Measurements from ENCODE around the gene CCDC102A.

CCDC102A gene

GRCh38 chr16:57536306-57537193 lies at the start of gene CCDC102A:
TSS of gene CCDC102A (minus strand) at chr16:57536571. CDS start at chr16:57529177, 7,394 bp downstream.
- Histone ChIP-seq H3K27me3 (ENCODE audit: insufficient read depth, insufficient read length) (no peaks in the 10 kb centered on the region), H3K9ac (ENCODE audit: insufficient read length, low read depth) (peak within 1 kb of the TSS; percentile 87), H3K4me1 (ENCODE audit: insufficient read depth, insufficient read length) (peaks cover 45% of the 10 kb centered on the region), H3K4me3 (ENCODE audit: insufficient read length, low read depth) (peak within 1 kb of the TSS; percentile 60), H3K9me3 (ENCODE audit: insufficient read depth, low read length) (no peaks in the 10 kb centered on the region), H3K36me3 (ENCODE audit: insufficient read depth, insufficient read length, low read length) (peaks cover 16% of the 10 kb centered on the region)
- no peak for DNase-seq (ENCODE audit: low read depth, low spot score)
- TF ChIP-seq SUZ12 (IDR thresholded peaks at IDR 0.05; ENCODE audit: extremely low read depth, insufficient read depth, insufficient read length) (no peak), ZNF274 (IDR thresholded peaks at IDR 0.05; ENCODE audit: low read depth, low read length) (no peak), YY1 (IDR thresholded peaks at IDR 0.05; ENCODE audit: insufficient read depth, insufficient read length) (no peak)

DNA sequence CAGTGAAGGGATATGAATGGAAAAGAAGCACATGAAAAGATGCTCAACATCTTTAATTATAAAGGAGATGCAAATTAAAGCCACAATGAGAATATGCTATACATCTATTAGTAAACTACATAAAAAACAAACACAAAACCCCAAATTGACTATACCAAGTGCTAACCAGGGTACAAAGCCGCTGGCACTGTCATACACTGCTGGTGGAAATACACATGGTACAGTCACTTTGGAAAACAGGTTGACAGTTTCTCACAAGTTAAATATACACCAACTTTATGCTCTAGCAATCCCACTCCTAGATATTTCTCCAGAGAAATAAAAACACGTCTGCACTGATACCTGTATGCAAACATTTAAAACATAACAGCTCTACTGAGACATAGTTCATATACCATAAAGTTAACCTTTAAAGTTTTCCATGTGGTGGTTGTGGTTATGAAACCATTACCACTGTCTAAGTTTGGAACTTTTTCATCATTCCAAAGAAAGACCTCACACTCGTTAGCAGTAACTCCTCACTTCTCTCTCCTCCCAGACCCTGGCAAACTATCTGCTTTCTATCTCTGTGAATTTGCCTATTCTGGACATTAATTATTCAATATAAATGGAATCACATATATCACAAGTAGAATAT lies 48.8 kb upstream of the CCDC102A start:
- no peaks in the 10 kb centered on the region for H3K4me1 ChIP-seq (ENCODE audit: insufficient read depth, insufficient read length)
- no peaks in the 10 kb centered on the region for H3K27me3 ChIP-seq (ENCODE audit: insufficient read depth, insufficient read length)
- H3K4me3 ChIP-seq (ENCODE audit: insufficient read length, low read depth): no peak overlapping the region
- no peaks in the 10 kb centered on the region for H3K9me3 ChIP-seq (ENCODE audit: insufficient read depth, low read length)
- no peak for DNase-seq (ENCODE audit: low read depth, low spot score)
- TF ChIP-seq ZNF274 (IDR thresholded peaks at IDR 0.05; ENCODE audit: low read depth, low read length): no peak
- no peak for TF ChIP-seq YY1 (IDR thresholded peaks at IDR 0.05; ENCODE audit: insufficient read depth, insufficient read length)
- TF ChIP-seq SUZ12 (IDR thresholded peaks at IDR 0.05; ENCODE audit: extremely low read depth, insufficient read depth, insufficient read length): no peak
- no peaks in the 10 kb centered on the region for H3K36me3 ChIP-seq (ENCODE audit: insufficient read depth, insufficient read length, low read length)
- H3K9ac ChIP-seq (ENCODE audit: insufficient read length, low read depth): no peak overlapping the region

- TF ChIP-seq ZNF274 (IDR thresholded peaks at IDR 0.05; ENCODE audit: low read depth, low read length) (no peak), YY1 (IDR thresholded peaks at IDR 0.05; ENCODE audit: insufficient read depth, insufficient read length) (no peak), SUZ12 (IDR thresholded peaks at IDR 0.05; ENCODE audit: extremely low read depth, insufficient read depth, insufficient read length) (no peak)
- Histone ChIP-seq H3K9ac (ENCODE audit: insufficient read length, low read depth) (no peak overlapping the region), H3K4me1 (ENCODE audit: insufficient read depth, insufficient read length) (peaks cover 8% of the 10 kb centered on the region), H3K36me3 (ENCODE audit: insufficient read depth, insufficient read length, low read length) (no peaks in the 10 kb centered on the region), H3K4me3 (ENCODE audit: insufficient read length, low read depth) (no peak overlapping the region), H3K9me3 (ENCODE audit: insufficient read depth, low read length) (no peaks in the 10 kb centered on the region), H3K27me3 (ENCODE audit: insufficient read depth, insufficient read length) (no peaks in the 10 kb centered on the region)
- no peak for DNase-seq (ENCODE audit: low read depth, low spot score)
Measured at GRCh38 chr16:57579361-57579665, 42.9 kb upstream of the CCDC102A start.

GRCh38 chr16:57578521-57579360 lies 42.4 kb upstream of the CCDC102A start:
- Histone ChIP-seq H3K4me1 (ENCODE audit: insufficient read depth, insufficient read length) (peaks cover 8% of the 10 kb centered on the region), H3K9ac (ENCODE audit: insufficient read length, low read depth) (no peak overlapping the region), H3K9me3 (ENCODE audit: insufficient read depth, low read length) (no peaks in the 10 kb centered on the region), H3K36me3 (ENCODE audit: insufficient read depth, insufficient read length, low read length) (no peaks in the 10 kb centered on the region), H3K27me3 (ENCODE audit: insufficient read depth, insufficient read length) (no peaks in the 10 kb centered on the region), H3K4me3 (ENCODE audit: insufficient read length, low read depth) (no peak overlapping the region)
- TF ChIP-seq ZNF274 (IDR thresholded peaks at IDR 0.05; ENCODE audit: low read depth, low read length) (no peak), YY1 (IDR thresholded peaks at IDR 0.05; ENCODE audit: insufficient read depth, insufficient read length) (no peak), SUZ12 (IDR thresholded peaks at IDR 0.05; ENCODE audit: extremely low read depth, insufficient read depth, insufficient read length) (no peak)
- DNase-seq (ENCODE audit: low read depth, low spot score): no peak

DNA sequence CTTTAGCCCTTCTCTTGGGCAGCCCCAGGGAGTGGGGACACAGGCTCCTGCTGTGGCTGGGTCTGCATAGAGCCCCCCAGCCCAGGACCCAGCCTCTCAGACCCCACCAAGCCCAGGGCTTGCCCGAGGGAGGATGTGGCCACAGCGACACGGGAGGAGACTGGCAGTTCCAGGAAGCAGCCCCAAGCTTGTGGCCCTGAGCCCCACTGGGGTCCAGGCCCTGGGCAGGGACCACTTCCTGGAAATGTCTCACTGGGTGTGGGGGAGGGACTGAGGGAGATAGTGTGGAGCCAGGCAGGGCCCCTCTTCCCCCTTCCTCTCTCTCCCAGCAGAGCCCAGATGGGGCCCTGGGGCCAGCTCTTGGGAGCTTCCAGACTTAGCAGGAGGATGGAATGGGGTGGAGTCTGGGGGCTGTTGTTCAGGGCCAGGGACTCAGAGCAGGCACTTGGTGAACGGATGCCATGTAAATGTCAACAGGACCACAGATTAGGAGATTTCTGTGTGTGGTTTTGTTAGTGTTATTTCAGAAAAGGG lies 41.4 kb upstream of the CCDC102A start:
- TF ChIP-seq SUZ12 (IDR thresholded peaks at IDR 0.05; ENCODE audit: extremely low read depth, insufficient read depth, insufficient read length): no peak
- no peak for DNase-seq (ENCODE audit: low read depth, low spot score)
- no peak overlapping the region for H3K4me3 ChIP-seq (ENCODE audit: insufficient read length, low read depth)
- H3K27me3 ChIP-seq (ENCODE audit: insufficient read depth, insufficient read length): no peaks in the 10 kb centered on the region
- H3K4me1 ChIP-seq (ENCODE audit: insufficient read depth, insufficient read length): peaks cover 8% of the 10 kb centered on the region
- H3K36me3 ChIP-seq (ENCODE audit: insufficient read depth, insufficient read length, low read length): no peaks in the 10 kb centered on the region
- no peaks in the 10 kb centered on the region for H3K9me3 ChIP-seq (ENCODE audit: insufficient read depth, low read length)
- peak overlapping the region; percentile 53 for H3K9ac ChIP-seq (ENCODE audit: insufficient read length, low read depth)

DNA sequence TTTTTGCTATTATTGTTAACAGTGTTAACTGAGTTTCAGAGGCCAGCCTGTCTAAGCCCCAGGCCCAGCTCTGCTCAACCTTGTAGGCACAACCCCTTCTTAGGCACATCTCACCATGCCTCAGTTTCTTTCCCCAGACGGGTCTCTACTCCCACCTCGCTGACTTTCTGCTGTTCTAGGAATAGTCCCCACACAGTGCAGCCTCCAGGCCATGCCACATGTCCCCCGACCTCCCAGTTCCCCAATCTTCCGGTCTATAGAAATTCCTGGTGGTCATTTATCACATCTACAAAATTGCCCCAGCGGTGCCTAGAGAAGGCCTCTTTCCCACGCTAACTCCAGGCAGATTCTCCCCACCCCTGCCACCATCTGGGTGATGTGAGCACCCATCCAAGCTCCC lies 40.8 kb upstream of the CCDC102A start:
- H3K27me3 ChIP-seq (ENCODE audit: insufficient read depth, insufficient read length): no peaks in the 10 kb centered on the region
- H3K4me3 ChIP-seq (ENCODE audit: insufficient read length, low read depth): no peak overlapping the region
- no peaks in the 10 kb centered on the region for H3K9me3 ChIP-seq (ENCODE audit: insufficient read depth, low read length)
- no peaks in the 10 kb centered on the region for H3K36me3 ChIP-seq (ENCODE audit: insufficient read depth, insufficient read length, low read length)
- peaks cover 8% of the 10 kb centered on the region for H3K4me1 ChIP-seq (ENCODE audit: insufficient read depth, insufficient read length)
- DNase-seq (ENCODE audit: low read depth, low spot score): no peak
- peak overlapping the region; percentile 53 for H3K9ac ChIP-seq (ENCODE audit: insufficient read length, low read depth)
- TF ChIP-seq ZNF274 (IDR thresholded peaks at IDR 0.05; ENCODE audit: low read depth, low read length) (no peak), YY1 (IDR thresholded peaks at IDR 0.05; ENCODE audit: insufficient read depth, insufficient read length) (no peak), SUZ12 (IDR thresholded peaks at IDR 0.05; ENCODE audit: extremely low read depth, insufficient read depth, insufficient read length) (no peak)

All from NT2/D1 (cell line).